ENCODE results near the gene SOX2.

DNA sequence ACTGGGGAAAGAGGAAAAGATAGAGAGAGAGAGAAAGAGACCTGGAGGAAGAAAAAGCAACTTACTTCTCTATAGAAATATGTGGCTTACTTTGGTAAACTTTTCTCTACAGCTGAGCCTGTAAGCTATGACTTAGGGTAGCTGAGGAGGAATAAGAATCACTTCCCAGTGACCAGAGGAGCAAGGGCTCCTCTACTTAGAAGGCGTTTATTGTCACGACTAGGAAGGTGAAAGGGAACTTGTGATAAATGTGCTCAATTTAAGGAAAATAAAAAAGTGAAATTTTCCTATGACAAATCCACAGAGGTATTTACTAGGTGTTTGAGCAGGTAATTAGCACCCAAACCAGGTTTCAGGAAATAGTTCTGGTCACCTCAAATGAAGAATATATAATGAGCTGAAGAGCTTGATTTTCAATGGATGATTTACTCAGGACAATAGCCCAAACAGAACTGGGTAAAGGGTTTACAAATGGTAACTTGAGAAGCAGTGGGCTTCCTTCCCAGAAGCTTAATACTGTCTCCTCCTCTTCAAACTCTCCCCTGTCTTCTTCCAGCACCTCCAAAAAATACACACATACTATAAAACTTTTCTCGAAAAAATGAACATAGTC is 46.1 kb downstream of the SOX2 start:
- TF ChIP-seq, protein P1, sequence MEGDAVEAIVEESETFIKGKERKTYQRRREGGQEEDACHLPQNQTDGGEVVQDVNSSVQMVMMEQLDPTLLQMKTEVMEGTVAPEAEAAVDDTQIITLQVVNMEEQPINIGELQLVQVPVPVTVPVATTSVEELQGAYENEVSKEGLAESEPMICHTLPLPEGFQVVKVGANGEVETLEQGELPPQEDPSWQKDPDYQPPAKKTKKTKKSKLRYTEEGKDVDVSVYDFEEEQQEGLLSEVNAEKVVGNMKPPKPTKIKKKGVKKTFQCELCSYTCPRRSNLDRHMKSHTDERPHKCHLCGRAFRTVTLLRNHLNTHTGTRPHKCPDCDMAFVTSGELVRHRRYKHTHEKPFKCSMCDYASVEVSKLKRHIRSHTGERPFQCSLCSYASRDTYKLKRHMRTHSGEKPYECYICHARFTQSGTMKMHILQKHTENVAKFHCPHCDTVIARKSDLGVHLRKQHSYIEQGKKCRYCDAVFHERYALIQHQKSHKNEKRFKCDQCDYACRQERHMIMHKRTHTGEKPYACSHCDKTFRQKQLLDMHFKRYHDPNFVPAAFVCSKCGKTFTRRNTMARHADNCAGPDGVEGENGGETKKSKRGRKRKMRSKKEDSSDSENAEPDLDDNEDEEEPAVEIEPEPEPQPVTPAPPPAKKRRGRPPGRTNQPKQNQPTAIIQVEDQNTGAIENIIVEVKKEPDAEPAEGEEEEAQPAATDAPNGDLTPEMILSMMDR (IDR thresholded peaks at IDR 0.05), result no peak
- no peak for TF ChIP-seq POLR2A (IDR thresholded peaks at IDR 0.05)
- no peak for TF ChIP-seq POLR2AphosphoS5 (IDR thresholded peaks at IDR 0.05)
